Prostate gland (tissue), 2 donors: ENCODE data around the gene CDC7.

Source experiments
- POLR2A ChIP-seq: fragments of 450-650 bp; IDR thresholded peaks from one replicate; pipeline ENCODE4 v1.6.1; 2016; ENCODE audit warnings: antibody characterized with exemption, mild to moderate bottlenecking
- TF ChIP-seq, protein P1 (sequence below), 4 experiments: fragments of 200-600 bp in 2 of 4; fragments of 450-650 bp in 2 of 4; sonication (generic) in 2 of 4; IDR thresholded peaks; 1 replicate in 3 of 4; 2 replicates in 1 of 4; pipeline ENCODE4 v1.5.1; 2016 to 2019; ENCODE audit warnings: antibody characterized with exemption in 4 of 4, mild to moderate bottlenecking in 2 of 4, moderate library complexity in 2 of 4

DNA sequence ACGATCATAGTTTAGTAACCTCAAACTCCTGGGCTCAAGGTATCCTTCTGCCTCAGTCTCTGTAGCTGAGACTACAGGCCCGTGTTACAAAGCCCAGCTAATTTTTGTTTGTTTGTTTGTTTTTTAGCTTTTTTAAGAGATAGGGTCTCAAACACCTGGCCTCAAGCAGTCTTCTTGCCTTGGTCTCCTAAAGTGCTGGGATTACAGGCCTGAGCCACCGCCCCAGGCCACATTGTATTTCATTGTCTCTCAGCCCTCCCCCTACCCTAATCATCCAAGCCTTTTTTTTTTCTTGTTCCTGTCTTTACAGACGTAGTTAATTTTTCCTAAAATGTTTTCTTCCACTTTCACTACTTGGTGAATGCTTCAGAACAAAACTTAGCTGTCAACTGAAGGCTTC is 5.4 kb downstream of the CDC7 start:
- TF ChIP-seq, protein P1, sequence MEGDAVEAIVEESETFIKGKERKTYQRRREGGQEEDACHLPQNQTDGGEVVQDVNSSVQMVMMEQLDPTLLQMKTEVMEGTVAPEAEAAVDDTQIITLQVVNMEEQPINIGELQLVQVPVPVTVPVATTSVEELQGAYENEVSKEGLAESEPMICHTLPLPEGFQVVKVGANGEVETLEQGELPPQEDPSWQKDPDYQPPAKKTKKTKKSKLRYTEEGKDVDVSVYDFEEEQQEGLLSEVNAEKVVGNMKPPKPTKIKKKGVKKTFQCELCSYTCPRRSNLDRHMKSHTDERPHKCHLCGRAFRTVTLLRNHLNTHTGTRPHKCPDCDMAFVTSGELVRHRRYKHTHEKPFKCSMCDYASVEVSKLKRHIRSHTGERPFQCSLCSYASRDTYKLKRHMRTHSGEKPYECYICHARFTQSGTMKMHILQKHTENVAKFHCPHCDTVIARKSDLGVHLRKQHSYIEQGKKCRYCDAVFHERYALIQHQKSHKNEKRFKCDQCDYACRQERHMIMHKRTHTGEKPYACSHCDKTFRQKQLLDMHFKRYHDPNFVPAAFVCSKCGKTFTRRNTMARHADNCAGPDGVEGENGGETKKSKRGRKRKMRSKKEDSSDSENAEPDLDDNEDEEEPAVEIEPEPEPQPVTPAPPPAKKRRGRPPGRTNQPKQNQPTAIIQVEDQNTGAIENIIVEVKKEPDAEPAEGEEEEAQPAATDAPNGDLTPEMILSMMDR (IDR thresholded peaks at IDR 0.05) = no peak
- no peak for TF ChIP-seq POLR2A
